Ovary (tissue), 9 donors: Measurements from ENCODE around the gene COL8A1. TPM values are rescaled to one million over a fixed set of nuclear protein-coding genes. Genes with fewer than 3 reads are reported as not detected.
A peak's percentile ranks its signal among the peaks of the same experiment; 100 is the strongest.

Experiments
- DNase-seq, 5 donors: peaks; one replicate each; pipeline ENCODE4 v3.0.0-alpha.2; 2019 to 2020
- H3K27ac ChIP-seq, 2 donors: fragments of 200-600 bp; one replicate each; pipeline versions ENCODE4 v1.5.1 to v1.8.0; 2019 to 2022
- H3K27me3 ChIP-seq: fragments of 200-600 bp; one replicate; pipeline ENCODE4 v1.8.0; 2022
- H3K36me3 ChIP-seq: fragments of 200-600 bp; sonication (generic); one replicate; pipeline ENCODE4 v1.5.1; 2019
- H3K4me1 ChIP-seq: one replicate; pipeline ENCODE4 v1.8.1; 2013; ENCODE audit warnings: mild to moderate bottlenecking, moderate library complexity; ENCODE audit not compliant: insufficient read depth
- H3K4me3 ChIP-seq: fragments of 200-600 bp; sonication (generic); one replicate; pipeline ENCODE4 v1.5.1; 2017
- H3K9me3 ChIP-seq, 2 donors: fragments of 200-600 bp in 1 of 2; sonication (generic) in 1 of 2; one replicate each; pipeline versions ENCODE4 v1.5.1 to v1.8.1; 2013 to 2019; ENCODE audit warnings: mild to moderate bottlenecking in 1 of 2, moderate library complexity in 1 of 2
- CTCF ChIP-seq, 3 donors: fragments of 450-650 bp in 2 of 3; fragments of 200-600 bp in 1 of 3; IDR thresholded peaks; one replicate each; pipeline versions ENCODE4 v1.5.1 to v1.8.0; 2016 to 2022; ENCODE audit warnings: antibody characterized with exemption in 3 of 3, mild to moderate bottlenecking in 1 of 3
- EP300 ChIP-seq: sonication (generic); formaldehyde crosslinking; IDR thresholded peaks from one replicate; pipeline ENCODE4 v1.6.1; 2017; ENCODE audit warnings: antibody characterized with exemption
- POLR2A ChIP-seq: fragments of 450-650 bp; IDR thresholded peaks from one replicate; pipeline ENCODE4 v1.6.1; 2017; ENCODE audit warnings: antibody characterized with exemption, mild to moderate bottlenecking, moderate library complexity
- WGBS, 3 donors: extraction: QIAGEN DNeasy Blood & Tissue Kit in 1 of 3; methylation state at CpG; one replicate each; pipeline versions ENCODE4 v1.1.5 to v1.1.7; 2013 to 2017; 5-methylcytosine and 5-hydroxymethylcytosine counted together
- intact Hi-C, 4 donors: fragments of 100-400 bp; cut with DNase I; formaldehyde crosslinking; loops; one replicate each; pipeline versions ENCODE4 v1.11.0 to v1.15.1; 2022 to 2023
- polyA plus RNA-seq, 2 donors: library from polyadenylated mRNA; stranded (reverse); fragments of 200-250 nt in 1 of 2; fragments of 350-450 nt in 1 of 2; fragmentation: Illumina TruSeq in 1 of 2; extraction: RNeasy Lipid Tissue Mini Kit (QIAGEN cat#74804) in 1 of 2; gene quantifications; one replicate each; pipeline ENCODE4 v1.2.3, GENCODE V29; 2013 to 2014
- total RNA-seq, 7 donors: library from RNA; depleted of rRNA in 2 of 7; stranded (reverse); fragments of >200 nt in 2 of 7; fragmentation: NEBNext Ultra II Directional in 3 of 7; extraction: Animal tissue kit (Norgen Biotek cat#: 25700) in 3 of 7; gene quantifications; one replicate each; pipeline versions ENCODE4 v1.1.0 to v1.2.4, GENCODE V29; 2016 to 2023
- donor health status: DM: no; HTN: no; CAD: no; lungs with moderate emphysema.
- donor health status: DM: no; HTN: no; CAD: no.
- donor health status: Bipolar disorder and iron deficiency.
- donor health status: DM: yes; HTN: yes; CAD: no.
- donor health status: DM: no; HTN: no; CAD: no.
- donor health status: DM: yes; HTN: yes; CAD: no.

COL8A1 gene
- total and polyA plus RNA-seq, 9 donors = 2.0 to 37.2 (median 11.9) TPM

DNA sequence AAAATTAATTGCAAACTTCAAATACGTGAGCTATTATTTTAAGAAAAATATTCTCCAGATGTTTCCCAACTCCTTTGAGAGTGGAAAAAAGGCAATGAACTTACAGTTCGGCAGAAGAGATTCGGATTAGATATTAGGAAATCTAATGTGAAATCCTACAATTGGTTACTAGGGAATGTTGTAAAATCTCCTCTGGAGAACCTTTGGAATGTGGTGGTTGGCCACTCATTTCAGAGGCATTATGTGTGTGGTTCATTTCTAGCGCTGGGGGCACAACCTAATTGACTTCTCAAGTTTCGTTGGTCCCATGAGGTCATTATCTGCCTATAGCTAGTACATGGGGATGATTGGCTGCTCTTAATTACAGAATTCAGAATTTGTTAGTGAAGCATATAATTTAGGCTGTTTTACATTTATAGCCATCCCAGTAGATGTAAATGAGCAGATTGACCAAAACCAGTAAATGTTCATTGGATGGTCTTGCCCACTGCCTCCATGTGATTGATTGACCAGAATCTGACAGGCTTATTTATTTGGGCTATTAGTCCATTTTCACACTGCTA, 144.7 kb downstream of the COL8A1 start:
- Histone ChIP-seq H3K4me3 (no peak overlapping the region), H3K27me3 (no peaks in the 10 kb centered on the region), H3K4me1 (no peaks in the 10 kb centered on the region), H3K36me3 (no peaks in the 10 kb centered on the region), H3K9me3 (no peaks in the 10 kb centered on the region), H3K27ac (no peak overlapping the region)
- 53 to 65% (median 54%) methylated on average over 5 of the region's 5 CpGs for WGBS, 3 donors
- no peak for TF ChIP-seq CTCF (IDR thresholded peaks at IDR 0.05)
- no peak for TF ChIP-seq POLR2A
- no peak for TF ChIP-seq EP300
- no peak for DNase-seq
- intact Hi-C loops = no loop called here

- Histone ChIP-seq H3K4me1 (no peaks in the 10 kb centered on the region), H3K27ac (no peak overlapping the region), H3K36me3 (no peaks in the 10 kb centered on the region), H3K27me3 (no peaks in the 10 kb centered on the region), H3K9me3 (no peaks in the 10 kb centered on the region), H3K4me3 (no peak overlapping the region)
- intact Hi-C loops = no loop called here
- no peak for TF ChIP-seq EP300
- TF ChIP-seq CTCF (IDR thresholded peaks at IDR 0.05) = peak in 1 of 3 donors; percentile 42
- TF ChIP-seq POLR2A = no peak
- DNase-seq = peak in 3 of 5 donors; percentile 20 to 30 (median 27)
- WGBS, 3 donors = 11 to 12% (median 12%) methylated on average over 3 of the region's 3 CpGs
Observed at GRCh38 chr3:99789011-99789721, 150.8 kb downstream of the COL8A1 start.

DNA sequence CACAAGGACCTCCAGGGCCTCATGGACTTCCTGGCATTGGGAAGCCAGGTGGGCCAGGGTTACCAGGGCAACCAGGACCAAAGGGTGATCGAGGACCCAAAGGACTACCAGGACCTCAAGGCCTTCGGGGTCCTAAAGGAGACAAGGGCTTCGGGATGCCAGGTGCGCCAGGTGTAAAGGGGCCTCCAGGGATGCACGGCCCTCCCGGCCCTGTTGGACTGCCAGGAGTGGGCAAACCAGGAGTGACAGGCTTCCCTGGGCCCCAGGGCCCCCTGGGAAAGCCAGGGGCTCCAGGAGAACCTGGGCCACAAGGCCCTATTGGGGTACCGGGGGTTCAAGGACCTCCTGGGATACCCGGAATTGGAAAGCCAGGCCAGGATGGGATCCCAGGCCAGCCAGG, 156.1 kb downstream of the COL8A1 start:
- Histone ChIP-seq H3K9me3 (no peaks in the 10 kb centered on the region), H3K36me3 (no peaks in the 10 kb centered on the region), H3K27me3 (no peaks in the 10 kb centered on the region), H3K4me1 (no peaks in the 10 kb centered on the region), H3K4me3 (no peak overlapping the region), H3K27ac (no peak overlapping the region)
- no peak for TF ChIP-seq CTCF (IDR thresholded peaks at IDR 0.05)
- no peak for TF ChIP-seq POLR2A
- TF ChIP-seq EP300 = no peak
- DNase-seq = no peak
- 90 to 95% (median 93%) methylated on average over 3 to 8 of the region's 8 CpGs for WGBS, 3 donors
- intact Hi-C loops = no loop called here

- Histone ChIP-seq H3K4me1 (no peaks in the 10 kb centered on the region), H3K27ac (no peak overlapping the region), H3K9me3 (no peaks in the 10 kb centered on the region), H3K4me3 (no peak overlapping the region), H3K36me3 (no peaks in the 10 kb centered on the region), H3K27me3 (no peaks in the 10 kb centered on the region)
- WGBS, 3 donors = 91 to 94% (median 93%) methylated on average over 15 of the region's 15 CpGs
- DNase-seq = no peak
- intact Hi-C loops = no loop called here
- TF ChIP-seq CTCF (IDR thresholded peaks at IDR 0.05) = no peak
- no peak for TF ChIP-seq EP300
- no peak for TF ChIP-seq POLR2A
Observed at GRCh38 chr3:99795573-99795972, 157.2 kb downstream of the COL8A1 start.
